HUDEP-2 (cell line): ENCODE data around the gene COMMD8.

Experiments used
- DNase-seq, 76 experiments: peaks; one replicate each; lab custom pipeline; 2025; ENCODE audit not compliant: unreplicated experiment in 76 of 76; lab: John Stamatoyannopoulos, UW

Gene COMMD8

GRCh38 chr4:47473141-47473750 is 9.7 kb upstream of the COMMD8 start:
- no peak for DNase-seq

- DNase-seq = no peak
Observed at GRCh38 chr4:47471591-47471990, 8.1 kb upstream of the COMMD8 start.

- no peak for DNase-seq
Observed at GRCh38 chr4:47471064-47471463, 7.6 kb upstream of the COMMD8 start.

DNA sequence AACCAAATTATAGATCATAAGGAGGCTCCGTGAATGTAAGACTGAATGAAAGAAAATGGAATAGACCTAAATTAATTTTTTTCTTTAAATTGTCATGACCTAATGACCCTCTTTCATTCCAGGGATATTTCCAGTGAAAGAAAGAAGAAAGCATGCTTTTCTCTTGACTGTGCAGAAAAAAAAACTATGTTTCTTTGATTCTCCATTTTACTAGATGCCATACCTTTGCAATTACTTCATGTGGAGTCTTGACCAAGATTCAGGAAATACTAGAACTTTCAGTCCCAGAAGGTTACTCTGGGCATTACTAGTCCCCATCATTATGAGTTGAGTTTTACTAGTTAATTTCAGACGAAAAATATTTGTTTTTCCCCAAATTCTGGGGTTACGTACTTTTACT is 6.4 kb upstream of the COMMD8 start:
- DNase-seq = no peak

DNA sequence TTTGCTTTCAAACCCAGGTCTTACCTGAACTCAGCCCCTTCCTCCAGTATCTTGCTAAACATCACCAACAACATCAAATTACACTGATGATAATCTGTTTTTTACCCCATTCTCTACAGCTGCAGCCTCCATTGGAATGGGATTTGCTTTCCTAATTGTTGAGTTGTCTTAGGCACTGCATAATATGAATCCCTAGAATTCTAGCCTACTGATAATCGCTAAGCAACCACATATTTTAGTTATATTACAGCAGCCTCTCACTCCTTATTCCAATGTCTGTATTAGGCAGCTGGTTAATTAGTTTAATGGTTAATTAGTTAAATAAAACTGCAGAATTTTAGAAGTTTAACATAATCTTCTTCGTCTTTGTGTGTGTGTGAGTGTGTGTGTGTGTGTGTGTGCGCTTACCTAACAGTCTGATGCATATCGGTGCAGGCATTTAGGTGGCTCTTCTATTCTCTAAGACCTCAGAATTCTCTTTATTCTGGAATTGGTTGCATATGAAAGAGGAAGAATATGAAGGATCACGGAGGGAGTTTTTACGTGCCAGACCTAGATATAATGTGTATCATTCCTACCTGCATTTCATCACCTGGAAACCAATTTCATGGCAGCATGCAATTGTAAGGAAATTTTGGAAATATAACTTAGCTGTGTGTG is 5.3 kb upstream of the COMMD8 start:
- DNase-seq = no peak

DNA sequence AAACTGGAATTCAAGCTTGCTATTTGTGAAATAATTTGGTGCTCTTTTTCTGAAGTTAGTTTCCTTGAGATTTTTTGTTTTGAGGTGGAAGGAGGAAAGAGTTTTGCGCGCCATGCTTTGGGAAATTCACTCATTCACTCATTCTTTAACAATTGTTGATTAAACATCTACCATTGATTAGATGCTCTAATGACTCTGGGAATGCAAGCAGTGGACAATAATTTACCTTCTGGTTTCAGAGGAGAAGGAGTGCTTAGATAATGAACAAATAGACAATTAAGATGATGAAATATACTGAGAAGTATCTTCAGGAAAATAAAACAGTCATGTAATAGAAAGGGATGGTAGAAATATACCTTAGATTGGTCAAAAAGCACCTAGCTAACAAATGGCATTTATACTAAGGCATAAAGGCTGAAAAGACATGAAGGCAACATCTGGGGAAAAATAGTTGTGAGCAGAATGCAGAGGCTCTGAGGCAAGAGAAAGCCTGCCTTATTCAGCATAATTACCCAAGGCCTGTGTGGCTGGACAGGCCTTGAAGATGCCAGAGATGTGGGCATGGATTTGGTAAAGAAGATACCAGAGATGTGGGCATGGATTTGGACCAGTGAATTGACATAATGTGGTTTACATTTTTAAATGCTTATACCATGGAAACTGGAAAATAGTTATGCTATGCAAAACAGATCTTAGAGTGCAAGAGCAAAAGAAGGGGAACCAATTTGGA is 2.7 kb upstream of the COMMD8 start:
- DNase-seq = no peak

DNA sequence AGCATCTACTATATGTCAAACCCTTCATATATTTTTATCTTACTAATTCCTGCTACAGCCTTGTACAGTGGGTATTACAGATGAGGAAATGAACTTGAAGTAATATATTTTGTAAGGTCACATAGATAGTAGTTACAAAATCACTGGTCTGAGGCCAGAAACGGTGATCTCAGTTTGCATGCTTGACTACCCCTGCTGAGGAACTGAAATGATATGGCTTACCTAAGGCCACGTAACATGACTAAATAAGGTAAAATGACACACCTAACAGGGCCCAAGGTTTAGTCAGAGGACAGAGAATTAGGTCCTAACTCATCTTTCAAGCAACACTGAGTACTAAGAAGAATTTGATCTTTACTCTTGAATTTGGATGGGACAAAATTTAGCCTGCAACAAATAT is 1.5 kb upstream of the COMMD8 start:
- DNase-seq = peak in 13 of 76 experiments; percentile 1 to 45 (median 6)

- DNase-seq = no peak
Observed at GRCh38 chr4:47462799-47463234, 685 bp downstream of the COMMD8 start.

GRCh38 chr4:47451657-47452056 is 11.8 kb downstream of the COMMD8 start:
- no peak for DNase-seq

DNA sequence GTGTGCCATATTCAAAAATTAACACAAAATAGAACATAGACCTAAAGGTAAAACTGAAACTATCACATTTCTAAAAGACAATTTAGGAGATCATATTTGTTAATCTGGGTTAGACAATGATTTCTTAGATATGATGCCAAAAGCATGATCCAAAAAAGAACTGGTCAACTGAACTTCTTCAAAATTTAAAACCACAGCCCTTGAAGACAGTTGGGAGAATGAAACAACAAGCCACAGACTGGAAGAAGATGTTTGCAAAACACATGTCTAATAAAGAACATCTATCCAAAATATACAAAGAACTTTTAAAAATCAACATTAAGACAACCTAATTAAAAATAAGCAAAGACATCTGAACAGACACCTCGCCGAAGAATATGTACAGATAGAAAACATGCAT is 19.5 kb downstream of the COMMD8 start:
- DNase-seq = no peak

DNA sequence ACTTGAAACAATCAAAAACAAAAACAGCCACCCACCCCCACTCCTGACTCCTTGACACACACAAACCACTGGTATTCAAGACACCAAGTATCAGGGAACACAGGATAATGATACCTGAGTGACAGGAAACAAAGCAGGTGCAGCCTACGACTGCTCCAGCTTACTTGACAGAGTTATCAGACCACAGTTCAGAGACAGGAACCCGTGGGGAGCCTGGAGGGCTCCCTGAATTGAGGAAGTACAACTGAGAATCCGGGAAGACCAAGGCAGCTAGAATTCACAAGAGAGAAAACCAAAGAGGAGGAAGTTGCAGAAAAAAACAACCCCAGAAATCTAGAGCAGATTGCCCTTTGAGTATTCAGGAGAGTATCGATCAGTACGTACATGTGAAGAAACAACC is 20.5 kb downstream of the COMMD8 start:
- no peak for DNase-seq

DNA sequence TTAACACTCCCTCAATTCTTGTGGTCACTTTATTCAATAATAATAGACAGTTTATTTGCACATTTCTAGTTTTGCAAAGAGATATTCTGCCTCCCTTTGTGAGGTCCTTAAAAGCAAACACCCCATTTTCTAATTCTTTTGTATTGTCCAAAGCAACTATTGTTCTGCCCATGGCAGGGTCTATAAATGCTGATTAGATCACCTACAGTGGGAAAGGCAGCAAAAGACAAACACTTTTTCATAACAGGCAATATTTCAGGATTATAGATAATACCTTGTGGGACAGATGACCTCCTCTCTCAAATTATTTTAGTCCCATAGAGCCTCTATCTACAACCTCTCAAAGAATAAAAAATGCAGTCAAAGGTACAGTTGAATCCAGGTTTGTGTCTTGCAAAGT is 28.6 kb downstream of the COMMD8 start:
- DNase-seq = no peak

DNA sequence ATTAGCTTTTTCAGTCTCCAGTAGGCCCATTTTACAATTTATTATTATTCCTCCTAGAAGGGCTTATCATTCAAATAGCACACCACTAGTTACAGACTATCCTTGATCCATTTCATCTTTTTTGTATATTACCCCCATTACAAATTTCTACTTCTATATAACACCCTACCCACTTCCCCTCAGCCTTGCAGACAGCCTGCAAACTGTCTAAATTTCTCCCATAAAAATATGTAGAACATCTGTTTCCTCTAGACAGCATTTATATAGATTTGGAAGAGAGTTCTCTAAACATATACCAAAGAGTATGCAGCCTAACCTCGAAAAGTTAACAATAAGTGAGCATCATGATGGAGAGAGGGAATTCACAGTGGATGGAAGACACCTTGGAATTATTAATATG is 30.8 kb downstream of the COMMD8 start:
- DNase-seq = no peak

GRCh38 chr4:47427935-47428334 is 35.6 kb downstream of the COMMD8 start:
- DNase-seq = no peak

DNA sequence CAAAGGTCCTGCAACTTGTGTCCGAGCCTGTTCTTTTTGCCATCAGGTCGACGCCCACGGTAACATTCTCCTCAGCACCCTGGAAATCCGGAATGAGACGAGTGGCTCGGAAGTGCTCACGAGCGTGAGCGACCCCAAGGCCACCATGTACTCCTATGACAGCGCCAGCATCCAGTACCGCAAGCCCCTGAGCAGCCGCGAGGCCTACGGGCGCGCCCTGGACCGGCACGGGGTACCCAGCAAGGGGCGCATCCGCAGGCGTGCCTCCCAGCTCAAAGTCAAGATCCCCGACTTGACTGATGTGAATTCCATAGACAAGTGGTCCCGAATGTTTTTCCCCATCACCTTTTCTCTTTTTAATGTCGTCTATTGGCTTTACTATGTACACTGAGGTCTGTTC is 37.9 kb downstream of the COMMD8 start:
- DNase-seq = no peak

DNA sequence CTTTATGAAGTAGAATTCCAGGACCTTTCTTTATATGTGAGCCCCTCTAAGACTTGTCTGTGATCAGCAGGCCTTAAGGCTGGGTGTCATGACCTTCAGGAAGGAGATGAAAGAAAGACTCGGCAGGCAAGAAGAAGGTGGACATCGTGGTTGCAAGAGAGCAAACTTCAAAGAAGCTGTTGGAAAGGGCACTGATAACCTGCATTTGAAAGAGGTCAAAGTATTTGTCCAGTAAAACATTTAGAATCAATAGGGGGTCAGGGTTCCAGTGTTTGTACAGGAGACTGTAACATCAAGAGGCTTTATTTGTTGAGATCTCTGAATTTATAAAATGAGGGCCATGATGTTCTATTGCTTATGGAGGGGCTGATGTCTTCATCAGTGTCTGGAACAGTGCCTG is 44.2 kb downstream of the COMMD8 start:
- DNase-seq = no peak

- DNase-seq = no peak
Observed at GRCh38 chr4:47418147-47418546, 45.4 kb downstream of the COMMD8 start.

DNA sequence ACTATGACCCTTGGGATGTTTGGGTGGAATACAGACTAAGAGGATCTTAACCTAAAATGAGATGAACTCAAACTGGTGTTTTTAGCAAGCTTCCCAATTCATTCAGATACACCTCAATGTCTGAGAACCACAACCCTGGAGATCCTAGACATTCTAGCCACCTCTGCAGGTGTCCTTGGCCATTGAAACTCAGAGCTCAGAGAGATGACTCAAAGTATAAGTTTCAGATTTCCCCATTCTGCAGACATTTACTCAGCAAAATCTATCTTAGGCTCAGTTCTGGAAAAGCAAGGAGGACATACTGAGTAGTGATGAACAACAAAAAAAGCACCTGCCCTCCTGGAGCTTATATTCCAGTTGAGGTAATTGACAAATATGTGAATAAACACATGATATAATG is 47.8 kb downstream of the COMMD8 start:
- DNase-seq = no peak

GRCh38 chr4:47413521-47413920 is 50.0 kb downstream of the COMMD8 start:
- DNase-seq = no peak

GRCh38 chr4:47410271-47410670 is 53.2 kb downstream of the COMMD8 start:
- no peak for DNase-seq

GRCh38 chr4:47406408-47406807 is 57.1 kb downstream of the COMMD8 start:
- no peak for DNase-seq
